Measurements from ENCODE around the gene IGF2BP1.
"Not testable (repeated sequence)": the region's sequence is repeated elsewhere in the genome, so short reads cannot be mapped to it uniquely, and the experiment has no call there.

Gene IGF2BP1

DNA sequence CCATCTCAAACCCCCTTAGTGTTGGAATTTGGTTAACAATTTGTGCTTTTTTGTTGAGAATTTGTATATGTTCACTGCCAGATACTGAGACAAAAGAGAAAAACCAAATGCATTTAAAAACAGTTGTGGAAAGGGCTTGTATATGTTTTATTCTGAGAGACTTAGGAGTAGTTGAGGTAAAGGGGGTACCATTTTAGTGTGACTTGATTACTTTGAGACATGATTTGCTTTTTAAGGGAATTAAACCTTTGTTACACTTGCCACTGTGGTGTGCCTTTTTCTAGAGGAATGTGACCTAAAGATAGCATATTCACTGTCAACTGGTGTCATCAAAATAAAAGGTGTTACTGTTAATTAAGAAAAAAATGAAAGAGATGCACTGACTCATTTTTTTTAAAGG is 4.5 kb downstream of the IGF2BP1 start:
- DNase-seq (ENCODE audit: extremely low read depth, low read depth), result no peak
- TF ChIP-seq, protein P1, sequence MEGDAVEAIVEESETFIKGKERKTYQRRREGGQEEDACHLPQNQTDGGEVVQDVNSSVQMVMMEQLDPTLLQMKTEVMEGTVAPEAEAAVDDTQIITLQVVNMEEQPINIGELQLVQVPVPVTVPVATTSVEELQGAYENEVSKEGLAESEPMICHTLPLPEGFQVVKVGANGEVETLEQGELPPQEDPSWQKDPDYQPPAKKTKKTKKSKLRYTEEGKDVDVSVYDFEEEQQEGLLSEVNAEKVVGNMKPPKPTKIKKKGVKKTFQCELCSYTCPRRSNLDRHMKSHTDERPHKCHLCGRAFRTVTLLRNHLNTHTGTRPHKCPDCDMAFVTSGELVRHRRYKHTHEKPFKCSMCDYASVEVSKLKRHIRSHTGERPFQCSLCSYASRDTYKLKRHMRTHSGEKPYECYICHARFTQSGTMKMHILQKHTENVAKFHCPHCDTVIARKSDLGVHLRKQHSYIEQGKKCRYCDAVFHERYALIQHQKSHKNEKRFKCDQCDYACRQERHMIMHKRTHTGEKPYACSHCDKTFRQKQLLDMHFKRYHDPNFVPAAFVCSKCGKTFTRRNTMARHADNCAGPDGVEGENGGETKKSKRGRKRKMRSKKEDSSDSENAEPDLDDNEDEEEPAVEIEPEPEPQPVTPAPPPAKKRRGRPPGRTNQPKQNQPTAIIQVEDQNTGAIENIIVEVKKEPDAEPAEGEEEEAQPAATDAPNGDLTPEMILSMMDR (IDR thresholded peaks at IDR 0.05; ENCODE audit: low read depth, low read length, missing control alignments), result no peak
- H3K4me3 ChIP-seq (replicated peaks; ENCODE audit: low read depth, low read length), result no peak overlapping the region; the same call in 1 of the 2 replicates

DNA sequence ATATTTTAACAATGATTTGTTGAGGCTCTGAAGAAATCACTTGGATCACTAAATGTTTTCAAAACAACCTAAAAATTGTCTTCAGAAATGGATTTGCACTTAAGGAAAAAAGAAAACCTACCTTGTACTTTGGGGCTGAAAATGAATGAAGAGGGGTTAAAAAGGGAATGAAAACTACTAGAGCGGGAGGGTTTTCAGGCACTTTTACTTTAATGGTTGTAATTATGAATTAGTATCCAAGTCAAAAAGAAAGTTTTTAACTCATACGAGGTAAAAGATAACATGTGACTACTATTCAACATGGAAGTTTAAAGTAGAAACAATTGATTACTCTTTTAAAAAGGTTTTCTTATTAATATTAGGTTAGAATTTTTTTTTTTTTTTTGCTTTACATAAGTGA is 5.1 kb downstream of the IGF2BP1 start:
- TF ChIP-seq, protein P1 (IDR thresholded peaks at IDR 0.05; ENCODE audit: low read depth, low read length, missing control alignments), result no peak

DNA sequence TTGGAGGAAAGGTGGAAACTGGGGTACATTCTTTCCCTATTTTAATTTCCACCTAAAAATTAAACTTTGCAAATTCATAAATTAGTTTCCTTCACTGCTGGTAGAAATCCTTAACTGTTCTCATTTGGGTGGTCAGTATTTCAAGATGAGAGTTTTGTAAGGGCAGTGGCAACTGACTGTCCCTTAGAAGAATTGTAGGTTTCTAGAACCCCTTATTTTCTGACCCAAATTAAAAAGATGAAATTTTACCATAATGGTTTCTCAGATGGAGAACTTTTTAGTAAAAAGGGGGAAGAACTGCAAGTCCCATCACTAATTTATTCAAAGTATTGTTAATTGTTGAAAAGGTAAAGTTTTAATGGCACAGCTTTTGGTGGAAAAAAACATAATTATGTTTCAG is 5.6 kb downstream of the IGF2BP1 start:
- TF ChIP-seq, protein P1 (IDR thresholded peaks at IDR 0.05; ENCODE audit: low read depth, low read length, missing control alignments), result no peak
- H3K4me3 ChIP-seq (replicated peaks; ENCODE audit: low read depth, low read length), result no peak overlapping the region

More for the DNA sequence above, 5.1 kb downstream of the IGF2BP1 start:
- no peak for DNase-seq (ENCODE audit: extremely low read depth, low read depth)
- no peak overlapping the region for H3K4me3 ChIP-seq (replicated peaks; ENCODE audit: low read depth, low read length)

DNA sequence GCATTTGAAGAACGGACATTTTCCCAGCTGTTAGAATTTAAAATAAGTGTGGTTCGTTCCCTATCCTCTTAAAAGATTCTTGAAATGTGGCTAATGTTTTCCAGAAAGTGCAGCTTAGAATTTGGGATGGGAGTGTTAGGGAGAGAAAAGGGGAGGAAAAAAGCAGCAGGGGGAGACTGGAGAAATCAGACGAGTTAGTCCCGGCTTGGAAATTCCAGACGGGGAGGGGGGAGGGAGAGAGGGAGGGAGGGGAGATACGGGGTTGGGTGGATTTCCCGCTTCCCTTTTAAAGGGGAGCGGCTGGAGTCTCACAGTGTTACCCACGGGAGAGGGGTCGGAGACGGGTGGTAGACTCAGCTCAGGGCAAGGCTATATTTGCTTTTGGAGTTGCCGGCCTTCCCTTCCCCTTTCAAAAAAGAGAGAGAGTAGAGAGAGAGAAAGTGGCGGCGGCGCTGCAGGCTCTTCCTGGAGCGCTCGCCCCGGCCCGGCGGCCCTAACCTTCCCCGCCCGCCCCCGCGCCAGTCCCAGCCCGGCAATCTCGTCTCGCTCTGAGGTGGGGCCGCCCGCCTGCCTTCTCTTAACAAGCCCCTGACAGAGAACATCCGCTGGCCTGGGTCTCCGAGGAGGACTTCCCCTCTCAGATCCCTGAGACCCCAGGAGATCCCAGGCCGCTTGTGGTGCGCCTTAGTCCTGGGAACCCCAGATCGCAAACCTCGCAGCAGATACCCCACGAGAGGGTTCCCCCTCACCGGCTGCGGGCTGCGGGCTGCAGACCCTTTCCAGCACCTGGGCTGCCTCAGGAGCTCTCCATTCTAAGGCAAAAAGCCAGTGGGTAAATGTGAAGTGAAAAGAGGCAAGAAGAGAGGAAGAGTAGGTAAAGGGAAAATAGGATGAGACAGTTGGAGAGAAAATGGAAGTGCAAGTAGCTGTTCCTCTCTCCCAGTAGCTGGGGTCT is 6.6 kb downstream of the IGF2BP1 start:
- TF ChIP-seq, protein P1 (IDR thresholded peaks at IDR 0.05; ENCODE audit: low read depth, low read length, missing control alignments), result no peak
- H3K4me3 ChIP-seq (replicated peaks; ENCODE audit: low read depth, low read length), result peak overlapping the region; percentile 4; the same call in 1 of the 2 replicates
- DNase-seq (ENCODE audit: extremely low read depth, low read depth), result no peak

More for the DNA sequence above, 5.6 kb downstream of the IGF2BP1 start:
- no peak for DNase-seq (ENCODE audit: extremely low read depth, low read depth)

DNA sequence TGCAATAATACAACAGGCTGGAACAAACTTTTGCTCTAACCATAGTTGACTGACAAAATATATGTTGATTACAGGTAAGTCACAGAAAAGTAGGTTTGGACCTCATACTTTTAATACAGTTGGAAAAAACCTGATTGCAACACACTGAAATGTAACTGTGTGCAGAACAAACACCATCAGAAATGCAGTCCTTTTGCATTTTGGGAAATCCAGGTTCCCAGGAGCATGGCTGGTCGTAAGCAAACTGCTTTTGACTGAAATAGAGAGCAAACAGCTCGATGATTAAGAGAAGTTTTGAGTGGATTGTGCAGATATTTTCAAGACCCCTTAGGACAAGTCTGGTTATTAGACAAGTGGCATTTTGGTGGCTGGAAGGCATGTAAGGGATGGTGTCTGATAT is 8.0 kb downstream of the IGF2BP1 start:
- no peak overlapping the region for H3K4me3 ChIP-seq (replicated peaks; ENCODE audit: low read depth, low read length)
- TF ChIP-seq, protein P1 (IDR thresholded peaks at IDR 0.05; ENCODE audit: low read depth, low read length, missing control alignments), result no peak
- DNase-seq (ENCODE audit: extremely low read depth, low read depth), result no peak

DNA sequence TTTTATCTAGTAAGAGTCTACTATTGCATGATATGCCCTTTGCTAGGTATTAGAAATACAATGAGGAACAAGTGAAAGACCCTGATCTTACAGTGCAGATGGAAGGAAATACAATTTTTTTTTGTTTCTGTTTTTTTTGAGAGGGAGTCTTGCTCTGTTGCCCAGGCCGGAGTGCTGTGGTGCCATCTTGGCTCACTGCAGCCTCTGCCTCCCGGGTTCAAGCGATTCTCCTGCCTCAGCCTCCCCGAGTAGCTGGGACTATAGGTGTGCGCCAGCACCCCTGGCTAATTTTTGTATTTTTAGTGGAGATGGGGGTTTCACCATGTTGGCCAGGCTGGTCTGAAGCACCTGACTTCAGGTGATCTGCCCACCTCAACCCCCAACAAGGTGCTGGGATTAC is 11.7 kb downstream of the IGF2BP1 start:
- not testable (repeated sequence) for H3K4me3 ChIP-seq (replicated peaks; ENCODE audit: low read depth, low read length); DNase-seq (ENCODE audit: extremely low read depth, low read depth)

DNA sequence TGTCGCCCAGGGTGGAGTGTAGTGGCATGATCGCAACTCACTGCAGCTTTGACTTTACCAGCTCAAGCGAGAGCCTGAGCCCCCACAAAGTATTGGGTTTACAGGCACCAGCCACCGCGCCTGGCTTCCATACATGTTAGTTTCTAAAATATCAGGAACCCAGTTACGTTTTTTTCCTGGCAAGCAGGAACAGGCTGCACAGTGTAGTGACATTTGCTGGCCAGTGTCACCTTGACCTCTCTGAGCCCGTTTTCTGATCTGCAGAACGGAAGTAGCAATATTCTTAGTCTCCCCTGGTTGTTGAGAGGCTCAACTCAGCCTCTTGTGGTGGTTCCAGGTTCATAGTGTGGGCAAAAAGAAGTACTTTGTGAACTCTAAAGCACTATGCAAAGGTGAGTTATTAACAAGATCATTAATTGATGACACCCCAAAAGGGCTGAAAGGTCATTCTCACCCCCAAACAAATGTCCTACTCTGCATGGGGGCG is 15.6 kb downstream of the IGF2BP1 start:
- TF ChIP-seq, protein P1 (IDR thresholded peaks at IDR 0.05; ENCODE audit: low read depth, low read length, missing control alignments), result no peak
- DNase-seq (ENCODE audit: extremely low read depth, low read depth), result no peak
- H3K4me3 ChIP-seq (replicated peaks; ENCODE audit: low read depth, low read length), result no peak overlapping the region
